NCI-H1694 treated with DMSO at 0.1 percent for 48 hours (cell line): ENCODE results near the gene KIAA1217.

Experiments used
- DNase-seq: peaks from one replicate; lab custom pipeline; 2025; lab: John Stamatoyannopoulos, UW

Gene KIAA1217

DNA sequence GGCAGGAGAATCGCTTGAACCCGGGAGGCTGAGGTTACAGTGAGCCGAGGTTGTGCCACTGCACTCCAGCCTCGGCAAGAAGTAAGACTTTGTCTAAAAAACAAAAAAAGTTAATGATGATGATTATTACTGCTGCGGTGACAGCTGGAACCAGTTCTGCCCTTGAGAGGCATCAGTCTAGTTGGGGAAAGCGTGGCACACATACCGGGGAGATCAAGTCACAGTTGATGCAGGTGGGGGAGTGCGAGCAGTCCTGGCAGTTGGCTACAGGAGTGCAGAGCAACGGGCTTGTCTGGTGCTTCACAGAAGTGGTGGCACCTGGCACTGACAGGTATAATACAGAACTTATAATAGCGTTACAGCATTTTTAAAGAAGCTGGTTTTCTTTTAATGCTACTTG is 341.7 kb downstream of the KIAA1217 start:
- DNase-seq: no peak

DNA sequence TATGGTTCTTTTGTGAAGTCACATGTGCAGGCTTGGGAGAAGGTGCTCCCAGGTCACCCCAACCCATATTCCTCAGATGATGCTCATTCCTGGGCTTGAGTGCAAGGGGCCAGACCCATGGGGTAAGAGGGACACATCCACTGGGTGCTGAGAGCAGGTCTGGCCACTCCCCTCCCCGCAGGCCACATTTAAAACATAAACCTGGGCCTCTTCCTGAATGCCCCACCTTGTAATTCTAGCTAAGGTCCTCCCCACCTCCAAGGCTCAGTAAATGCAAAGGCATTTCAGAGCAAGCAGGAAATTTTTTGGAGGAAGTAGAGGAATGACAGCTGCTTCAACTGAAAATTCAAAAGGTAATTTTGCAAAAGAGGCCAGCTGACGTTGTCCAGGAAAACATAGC is 342.2 kb downstream of the KIAA1217 start:
- DNase-seq: no peak

DNA sequence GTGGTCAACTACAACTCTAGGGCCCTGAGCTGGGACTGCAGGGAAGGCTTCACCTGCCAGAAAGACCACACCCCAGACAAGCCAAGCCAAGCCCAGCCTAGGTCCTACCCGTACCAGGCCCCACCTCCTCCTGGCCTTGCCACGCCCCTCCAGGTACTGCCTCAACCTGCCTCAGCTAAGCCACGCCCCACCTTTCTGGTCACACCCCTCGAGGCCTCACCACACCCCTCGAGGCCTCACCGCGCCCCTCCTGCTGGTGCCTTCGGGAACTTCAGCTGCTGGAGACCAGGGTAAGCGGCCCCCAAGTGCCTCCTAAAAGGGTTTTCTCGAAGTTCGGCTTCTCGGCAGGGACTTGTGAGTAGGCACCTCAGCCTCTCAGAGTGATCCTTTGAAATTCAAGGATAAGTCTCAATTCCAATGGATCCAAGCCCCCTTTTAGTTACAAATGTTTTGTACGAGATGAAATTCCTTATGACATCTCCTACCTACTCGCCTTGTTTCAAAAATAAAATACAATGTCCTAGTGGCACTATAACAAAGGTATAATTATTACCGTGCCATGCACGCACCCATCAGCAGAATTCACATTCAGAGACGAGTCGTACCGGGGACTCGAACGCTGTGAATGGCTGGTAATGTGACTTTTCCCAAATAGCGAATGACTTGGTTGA is 343.5 kb downstream of the KIAA1217 start:
- DNase-seq: no peak

DNA sequence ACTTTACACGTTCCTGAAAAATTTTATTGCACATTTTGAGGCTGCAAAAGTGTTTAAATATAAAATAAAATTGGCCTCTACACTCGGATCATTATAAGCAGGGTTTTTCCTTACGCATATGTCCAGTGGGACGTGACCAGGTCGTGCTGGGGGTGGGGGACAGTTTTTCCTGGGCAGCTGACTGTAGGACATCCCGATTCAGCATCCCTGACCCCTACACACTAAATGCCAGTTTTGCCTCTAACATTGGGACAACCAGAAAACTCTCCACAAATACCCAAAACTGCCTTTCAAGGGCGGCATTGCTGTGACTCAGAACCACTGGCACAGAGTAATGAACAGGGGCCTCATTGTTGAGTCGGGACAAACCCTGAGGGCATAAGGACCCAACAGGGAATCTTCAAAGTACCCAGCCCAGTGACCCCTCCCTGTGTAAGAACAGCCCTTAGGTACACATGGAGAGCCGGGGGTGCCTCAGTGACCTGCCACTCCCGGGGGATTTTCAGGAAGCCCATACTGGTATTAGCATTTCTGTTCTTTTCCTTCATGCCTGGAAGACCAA is 344.2 kb downstream of the KIAA1217 start:
- no peak for DNase-seq

DNA sequence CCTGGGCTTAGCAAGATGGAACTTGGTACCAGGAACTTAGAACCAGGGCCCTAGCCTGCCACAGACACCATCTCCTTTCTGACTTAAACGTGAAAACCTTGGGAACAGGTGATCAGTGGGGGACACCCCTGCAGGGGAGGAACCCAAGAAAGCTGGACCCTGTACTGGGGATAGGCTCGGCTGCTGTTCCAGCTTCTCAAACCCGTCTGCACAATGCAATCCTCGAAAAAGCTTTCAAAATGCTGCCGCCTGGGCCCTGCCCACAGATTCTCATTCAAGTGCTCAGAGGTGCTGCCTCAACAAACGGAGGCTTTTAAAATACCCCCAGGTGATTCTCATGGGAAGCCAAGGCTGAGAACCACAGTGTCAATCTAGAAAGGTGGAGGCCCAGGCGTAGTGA is 345.1 kb downstream of the KIAA1217 start:
- no peak for DNase-seq

DNA sequence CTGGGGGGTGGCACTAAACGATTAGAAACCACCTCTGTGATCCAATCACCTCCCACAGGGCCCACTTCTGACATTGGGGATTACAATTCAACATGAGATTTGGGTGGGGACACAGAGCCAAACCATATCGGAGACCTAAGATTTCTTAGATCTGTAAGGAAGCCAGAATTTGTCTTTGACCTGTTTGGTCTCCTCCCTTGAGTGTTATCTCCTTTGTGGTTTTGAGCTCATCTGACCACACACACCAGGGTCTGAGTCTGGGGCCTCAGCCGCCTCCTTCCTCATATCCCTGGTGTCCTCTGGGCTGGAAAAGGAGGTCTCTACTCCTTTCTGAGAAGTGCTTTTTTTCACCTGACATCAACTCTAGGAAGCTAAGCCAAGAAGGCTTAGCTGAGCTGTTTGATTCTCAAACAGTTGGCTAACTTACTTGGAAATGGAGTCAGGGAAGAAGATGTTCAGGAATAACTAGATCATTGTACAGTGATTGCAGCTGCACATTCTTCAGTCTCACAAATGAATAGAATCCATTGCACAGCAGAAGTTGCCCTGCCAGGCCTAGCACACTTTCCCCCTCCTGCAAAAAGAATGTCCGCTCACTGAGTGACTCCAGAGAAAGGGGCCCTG is 347.3 kb downstream of the KIAA1217 start:
- DNase-seq: no peak

DNA sequence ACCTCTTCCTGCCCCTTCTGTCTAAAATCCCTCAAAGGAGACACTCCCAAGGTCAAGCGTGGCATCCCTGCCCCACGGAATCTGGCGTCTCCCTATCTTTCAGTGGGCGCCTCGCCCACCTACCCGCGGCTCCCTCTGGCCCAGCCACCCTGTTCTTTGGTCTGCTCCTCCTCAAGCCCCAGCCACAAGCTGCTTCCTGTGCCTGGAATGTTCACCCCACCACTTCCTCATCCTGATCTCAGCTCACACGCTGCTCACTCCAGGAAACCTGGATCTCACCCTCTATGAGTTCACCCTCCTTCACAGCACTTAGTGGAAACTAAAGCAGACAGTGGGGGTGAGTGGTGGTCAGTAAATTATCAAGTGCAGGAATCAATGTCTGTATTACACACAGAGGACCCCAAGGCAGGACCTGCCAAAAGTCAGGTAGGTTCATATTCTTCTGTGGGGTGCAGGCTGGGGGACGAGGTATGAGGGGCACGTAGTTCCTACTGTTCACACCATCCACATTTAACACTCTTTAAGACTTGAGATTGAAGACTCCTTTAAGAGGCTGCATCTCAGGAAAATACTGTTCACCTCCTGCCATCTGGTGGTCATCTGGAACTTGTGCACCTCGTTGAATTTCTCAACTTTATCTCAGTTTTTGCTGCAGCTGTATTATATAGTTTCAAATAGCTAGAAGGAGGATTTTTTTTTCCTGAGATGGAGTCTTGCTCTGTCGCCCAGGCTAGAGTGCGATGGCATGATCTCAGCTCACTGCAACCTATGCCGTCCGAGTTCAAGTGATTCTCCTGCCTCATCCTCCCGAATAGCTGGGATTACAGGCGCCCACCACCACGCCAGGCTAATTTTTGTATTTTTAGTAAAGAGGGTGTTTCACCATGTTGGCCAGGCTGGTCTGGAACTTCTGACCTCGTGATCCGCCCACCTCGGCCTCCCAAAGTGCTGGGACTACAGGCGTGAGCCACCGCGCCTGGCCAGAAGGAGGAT is 348.1 kb downstream of the KIAA1217 start:
- no peak for DNase-seq

DNA sequence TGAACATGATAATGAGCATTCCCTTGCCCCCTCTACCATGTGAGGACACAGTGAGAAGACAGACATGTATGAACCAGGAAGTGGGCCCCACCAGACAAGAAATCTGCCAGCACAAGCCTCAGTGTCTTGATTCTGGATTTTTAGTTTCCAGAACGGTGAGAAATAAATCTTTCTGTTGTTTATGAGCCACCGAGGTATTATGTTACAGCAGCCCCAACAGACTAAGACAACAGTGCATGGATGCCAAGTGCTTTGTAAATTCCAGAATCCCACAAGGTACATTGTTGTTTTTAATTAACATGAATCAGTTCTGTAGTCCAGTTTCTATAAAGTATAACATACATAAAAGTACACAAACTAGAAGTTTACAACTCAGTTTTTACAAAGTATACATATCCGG is 352.5 kb downstream of the KIAA1217 start:
- no peak for DNase-seq

DNA sequence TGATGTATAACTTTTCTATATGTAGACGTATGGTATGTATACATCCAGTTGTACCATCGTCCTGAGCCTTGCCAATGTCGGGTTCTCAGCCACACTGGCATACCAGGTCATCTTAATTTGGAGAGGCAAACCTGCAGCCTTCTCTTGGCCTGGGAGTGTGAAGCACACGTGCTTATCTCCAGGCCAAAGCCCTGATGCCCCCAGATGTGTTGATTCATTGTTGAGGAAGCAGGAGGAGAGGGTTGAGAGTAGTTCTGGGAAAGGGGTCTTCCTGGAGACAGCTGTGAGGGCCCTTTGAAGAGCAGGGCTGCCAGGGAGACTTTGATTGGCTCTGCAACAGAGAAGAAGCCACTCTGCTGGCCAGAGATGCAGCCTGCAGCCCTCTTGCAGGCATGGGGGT is 359.1 kb downstream of the KIAA1217 start:
- DNase-seq: no peak

DNA sequence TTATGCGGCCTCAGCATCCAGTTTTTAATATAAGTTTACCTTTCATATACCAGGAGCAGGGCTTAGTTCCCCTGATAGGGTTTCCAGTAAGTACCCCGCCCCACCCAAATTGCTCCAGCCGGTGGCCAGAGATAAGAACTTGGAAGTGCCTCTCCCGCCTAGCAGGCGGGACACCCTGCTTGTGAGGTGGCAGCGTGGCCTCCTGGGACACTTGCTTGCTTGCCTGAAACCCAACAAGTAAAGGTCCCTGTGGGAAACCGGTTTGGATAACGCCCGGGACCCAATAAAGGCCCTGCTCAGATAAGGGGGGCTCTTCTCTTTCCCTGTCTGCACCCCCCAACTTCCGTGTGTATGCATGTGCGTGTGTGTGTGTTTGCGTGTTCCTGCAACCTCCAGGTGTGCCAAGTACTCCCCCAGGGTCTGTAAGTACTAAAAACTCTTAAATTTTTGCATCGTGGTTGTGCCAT is 360.4 kb downstream of the KIAA1217 start:
- DNase-seq: no peak

DNA sequence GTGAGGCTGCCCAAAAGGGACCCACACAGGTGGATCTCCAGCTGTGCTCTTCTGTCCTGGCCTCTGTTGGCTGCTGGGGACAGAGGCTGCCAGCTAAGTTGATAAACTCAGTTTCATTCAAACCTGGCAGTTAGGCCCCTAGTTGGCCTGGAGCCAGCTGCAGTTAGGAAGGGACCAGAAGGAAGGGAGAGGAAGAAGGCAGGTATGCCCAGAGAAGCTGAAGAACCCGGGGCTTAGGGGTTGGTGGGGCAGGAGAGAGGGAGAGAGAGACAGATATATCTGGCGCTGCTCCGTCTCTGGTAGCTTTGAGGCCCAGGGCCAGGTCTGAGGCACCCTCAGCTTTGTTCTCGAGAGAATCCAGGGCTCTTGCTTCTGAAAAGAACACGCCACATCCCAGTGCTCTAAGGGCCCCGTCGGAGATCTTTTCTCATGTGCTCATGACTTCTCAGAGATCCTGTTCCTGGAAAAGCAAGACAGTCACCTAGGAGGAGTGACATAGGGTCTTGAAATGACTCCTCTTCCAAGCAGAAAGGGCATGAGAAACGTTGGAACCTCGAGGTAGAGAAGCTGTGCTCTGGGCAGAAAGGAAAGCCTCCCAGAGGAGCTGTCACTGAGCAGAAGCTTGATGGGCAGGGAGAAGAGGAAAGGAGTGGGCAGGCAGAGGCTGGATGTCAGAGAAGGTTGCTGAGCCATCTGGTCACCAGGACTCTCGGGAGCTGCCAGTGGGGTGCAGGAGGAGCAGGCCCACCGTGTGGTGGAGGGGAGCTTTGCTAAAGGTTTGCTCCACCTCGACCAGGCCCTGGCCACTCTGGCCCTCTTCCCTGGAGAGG is 361.1 kb downstream of the KIAA1217 start:
- DNase-seq: no peak

DNA sequence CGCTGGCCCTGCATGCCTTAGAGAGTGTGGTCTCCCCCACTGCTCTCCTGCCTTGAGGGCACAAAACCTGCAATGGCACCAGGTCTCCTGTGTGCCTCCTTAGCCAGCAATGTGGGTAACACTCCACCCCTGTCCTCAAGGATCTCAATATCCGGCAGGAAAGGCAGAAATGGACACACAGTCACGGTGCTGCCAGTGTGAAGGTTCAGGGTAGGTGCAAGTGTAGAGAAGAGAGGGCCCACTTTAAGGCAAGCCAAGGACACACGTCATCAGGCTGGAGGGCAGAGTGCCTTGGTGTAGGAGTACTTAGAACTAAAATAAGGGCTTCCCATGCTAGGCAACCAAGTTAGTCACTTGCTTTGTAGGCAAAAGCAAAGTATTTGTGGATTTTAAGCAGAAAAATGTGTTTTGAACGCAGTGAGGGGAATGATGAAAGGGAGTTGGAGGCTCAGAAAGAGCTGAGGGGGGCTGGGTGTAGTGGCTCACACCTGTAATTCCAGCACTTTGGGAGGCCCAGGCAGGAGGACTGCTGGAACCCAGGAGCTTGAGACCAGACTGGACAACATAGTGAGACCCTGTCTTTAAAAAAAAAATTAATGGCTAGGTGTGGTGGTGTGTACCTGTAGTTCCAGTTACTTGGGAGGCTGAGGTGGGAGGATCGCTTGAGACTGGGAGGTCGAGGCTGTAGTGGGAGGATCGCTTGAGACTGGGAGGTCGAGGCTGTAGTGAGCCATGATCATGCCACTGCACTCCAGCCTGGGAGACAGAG is 361.9 kb downstream of the KIAA1217 start:
- DNase-seq: no peak

DNA sequence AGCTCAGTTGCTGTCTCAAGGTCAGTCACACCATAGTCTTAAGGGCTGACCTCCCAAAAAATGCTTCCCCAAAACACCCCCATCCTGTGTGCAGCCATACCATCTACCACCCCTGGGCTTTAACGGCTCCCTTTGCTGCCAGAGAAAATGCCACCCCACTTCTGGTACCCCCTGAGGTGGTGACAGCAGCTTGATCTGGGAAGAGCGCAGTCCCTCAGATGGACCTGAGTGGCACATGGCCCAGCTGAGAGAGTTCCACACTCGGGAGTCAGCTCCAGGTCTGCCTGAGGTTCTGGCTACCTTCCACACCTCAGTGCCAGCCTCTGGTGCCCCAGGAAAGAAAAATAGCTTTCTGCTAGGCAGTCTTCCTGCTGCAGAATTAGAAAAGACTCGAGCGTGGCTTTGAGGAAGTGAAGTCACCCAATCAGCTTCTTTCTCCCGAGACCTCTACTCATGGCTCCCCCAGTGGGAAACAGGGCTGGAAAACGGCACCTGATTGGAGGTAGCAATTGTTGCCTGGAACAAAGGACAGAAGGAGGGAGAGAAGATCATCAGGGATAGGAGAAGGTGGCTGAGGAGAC is 363.0 kb downstream of the KIAA1217 start:
- no peak for DNase-seq

DNA sequence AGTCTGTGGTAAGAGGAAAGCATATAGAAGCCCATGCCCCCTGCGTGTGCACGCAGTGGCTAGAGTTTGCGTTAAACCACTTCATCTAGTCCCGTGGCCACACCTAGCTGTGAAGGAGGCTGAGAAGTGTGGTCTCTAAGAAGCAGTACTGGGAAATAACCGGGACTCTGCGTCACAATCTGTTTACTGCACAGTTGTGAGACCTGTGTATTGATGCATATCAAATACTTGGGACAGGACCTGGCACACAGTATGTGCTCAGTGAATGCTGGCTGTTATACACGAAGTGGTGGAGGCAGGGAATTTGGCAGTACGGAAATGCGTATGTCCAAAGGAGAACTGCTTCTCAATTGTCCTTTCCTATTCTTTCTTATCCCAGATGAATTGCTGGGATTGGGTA is 365.2 kb downstream of the KIAA1217 start:
- no peak for DNase-seq

DNA sequence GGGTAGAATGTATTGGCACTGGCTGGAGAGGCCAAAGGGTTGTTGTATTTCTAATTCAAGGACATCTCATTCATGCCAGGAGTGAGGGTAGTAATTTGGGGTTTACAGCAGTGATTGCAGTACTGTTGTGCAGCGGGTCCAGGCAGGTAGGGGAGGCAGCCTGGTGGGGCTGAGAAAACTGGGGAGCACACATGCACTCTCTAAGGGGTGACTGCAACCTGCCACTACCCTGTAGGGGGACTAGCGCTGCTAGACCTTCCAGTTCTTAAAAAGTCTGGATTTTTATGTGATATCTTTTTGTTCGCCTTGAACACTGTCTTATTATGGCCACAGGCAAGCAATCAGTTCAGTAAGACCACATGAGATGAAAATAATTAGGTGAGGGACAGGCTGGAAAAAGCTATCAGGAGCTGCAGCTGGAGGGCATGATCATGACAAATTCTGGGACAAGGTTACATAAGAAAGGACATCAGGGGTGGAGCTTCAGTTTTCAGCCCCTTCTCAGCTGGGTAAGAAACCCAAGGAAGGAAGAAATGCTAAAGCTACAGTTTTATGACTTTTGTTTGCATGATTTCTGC is 365.7 kb downstream of the KIAA1217 start:
- no peak for DNase-seq

DNA sequence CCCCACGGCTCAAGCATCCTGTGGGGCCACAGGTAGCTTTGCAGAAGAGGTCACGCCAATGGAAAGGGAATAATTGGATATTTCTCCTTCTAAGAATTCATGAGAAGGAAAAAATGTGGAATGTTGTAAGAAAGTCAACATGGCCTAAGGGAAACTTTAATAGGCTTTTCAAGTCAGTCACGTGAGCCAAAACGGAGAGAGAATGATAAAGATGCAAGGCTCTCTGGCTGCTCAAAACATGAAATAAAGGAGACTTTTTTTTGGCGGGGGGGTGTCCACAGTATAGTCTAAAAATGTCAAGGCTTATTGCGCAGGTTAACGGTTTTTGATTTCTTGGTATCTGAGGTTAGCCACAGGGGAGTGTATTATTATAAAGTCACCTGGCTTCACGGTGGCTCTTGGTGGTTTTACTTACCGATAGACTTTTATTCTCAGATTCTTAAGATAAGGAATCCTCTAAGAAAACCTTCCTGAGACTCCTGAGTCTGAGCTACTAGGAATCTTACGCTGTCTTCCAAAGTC is 366.6 kb downstream of the KIAA1217 start:
- DNase-seq: no peak

DNA sequence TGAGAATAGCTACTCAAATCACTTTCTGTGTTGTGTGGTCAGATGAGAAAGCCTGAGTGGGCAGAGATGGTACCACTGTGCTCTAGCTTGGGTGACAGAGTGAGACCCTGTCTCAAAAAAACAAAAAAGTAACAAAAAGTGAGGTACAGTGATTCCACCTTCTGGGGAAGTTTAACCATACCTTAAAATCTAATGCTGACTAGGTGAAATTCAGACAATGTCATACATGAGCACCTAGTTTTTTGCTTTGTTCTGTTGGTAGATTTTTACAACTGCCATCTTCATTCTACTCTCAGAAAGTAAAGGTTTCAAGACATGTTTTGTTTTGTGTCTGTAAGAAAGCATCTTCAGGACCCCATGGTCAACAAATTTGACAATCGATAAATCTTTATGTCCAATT is 370.5 kb downstream of the KIAA1217 start:
- DNase-seq: no peak

DNA sequence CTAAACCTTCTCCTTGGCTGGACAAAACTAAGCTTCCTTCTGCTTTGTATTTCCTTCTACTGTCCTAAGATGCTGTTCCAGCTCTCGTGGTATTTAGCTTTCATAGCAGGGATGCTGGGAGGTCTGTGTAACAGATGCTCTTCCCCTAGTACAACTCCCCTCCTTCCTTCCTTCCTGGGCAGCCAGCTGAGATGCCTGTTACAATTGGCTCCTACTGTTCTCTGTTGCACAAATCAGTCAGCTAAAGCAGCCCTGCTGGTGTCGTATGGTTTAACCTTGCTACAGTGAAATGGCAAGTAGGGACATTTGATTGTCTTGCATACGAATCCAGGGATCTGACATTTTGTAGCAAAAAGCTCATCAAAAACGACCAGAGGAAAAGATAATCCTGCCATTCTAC is 371.0 kb downstream of the KIAA1217 start:
- DNase-seq: no peak

DNA sequence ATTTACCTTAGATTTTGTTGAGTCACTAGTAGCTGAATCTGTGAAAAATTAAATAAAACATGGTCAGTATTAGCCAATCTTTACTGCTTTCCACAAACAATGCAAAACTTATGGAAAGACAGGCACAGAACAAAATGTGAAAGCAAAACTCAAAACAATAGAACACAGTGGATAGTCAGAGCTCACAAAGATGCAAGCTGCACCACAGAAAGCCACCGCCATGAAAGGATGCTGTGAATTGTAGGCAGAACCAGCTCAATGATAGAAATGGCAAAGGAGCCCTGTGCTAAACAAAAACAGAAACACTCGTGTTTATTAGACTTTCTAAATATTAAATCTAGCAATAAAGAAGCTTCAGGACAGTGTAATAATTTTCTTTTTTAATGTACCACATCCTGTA is 380.3 kb downstream of the KIAA1217 start:
- no peak for DNase-seq
